HCT116 (cell line): Measurements from ENCODE around the gene NEK11.

Source experiments
- ELF1 ChIP-seq: IDR thresholded peaks from 2 replicates; pipeline ENCODE4 v1.6.1; 2012; ENCODE audit warnings: low read depth, borderline replicate concordance
- EZH2phosphoT487 ChIP-seq: fragments of 200-600 bp; IDR thresholded peaks from 2 replicates; pipeline ENCODE4 v1.6.1; 2018; ENCODE audit warnings: antibody characterized with exemption, borderline replicate concordance
- POLR2A ChIP-seq: IDR thresholded peaks from 2 replicates; pipeline ENCODE4 v1.7.0; 2011; ENCODE audit warnings: borderline replicate concordance; ENCODE audit not compliant: insufficient read depth, insufficient read length; ENCODE audit errors: extremely low read depth
- SIN3A ChIP-seq: IDR thresholded peaks from 2 replicates; pipeline ENCODE4 v1.6.1; 2012; ENCODE audit warnings: low read depth

DNA sequence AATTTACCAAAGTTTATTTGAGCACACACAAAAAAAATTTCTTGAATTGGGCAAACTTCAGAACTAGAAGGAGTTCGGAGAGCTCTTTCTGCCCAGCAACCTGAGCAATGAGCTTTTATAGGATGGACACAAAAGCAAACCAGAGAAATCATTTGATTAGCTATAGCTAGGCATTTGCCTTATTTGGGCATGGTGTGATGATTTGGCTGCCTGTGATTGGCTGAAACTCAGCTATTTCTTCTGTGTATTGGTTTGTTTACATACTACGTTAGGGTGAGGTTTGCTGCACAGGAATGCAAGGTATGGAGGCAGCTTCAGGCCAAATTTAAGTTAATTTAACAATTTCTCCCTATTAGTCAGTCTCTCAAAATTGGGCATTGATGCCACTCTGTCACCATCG, 65.1 kb downstream of the NEK11 start:
- TF ChIP-seq ELF1 (no peak), SIN3A (no peak), EZH2phosphoT487 (no peak), POLR2A (no peak)
